Measurements from ENCODE around the gene CCDC69.

- TF ChIP-seq CTCF (IDR thresholded peaks at IDR 0.05) (no peak), POLR2A (IDR thresholded peaks at IDR 0.05; ENCODE audit: low read depth) (no peak)
These were observed 19.7 kb upstream of the CCDC69 start for GRCh38 chr5:151243564-151243963.

Data from esophagus muscularis mucosa (tissue), 3 donors.